GM12872 (cell line): ENCODE measurements around the gene LRGUK.

ENCODE experiments used
- CTCF ChIP-seq: IDR thresholded peaks from 3 replicates; pipeline ENCODE4 v1.5.1; 2011; ENCODE audit warnings: low read depth, mild to moderate bottlenecking, low read length, moderate library complexity; ENCODE audit not compliant: insufficient read depth

The LRGUK gene

GRCh38 chr7:134212576-134213546 lies 85.7 kb downstream of the LRGUK start:
- TF ChIP-seq CTCF: no peak

GRCh38 chr7:134220236-134220635 lies 93.1 kb downstream of the LRGUK start:
- TF ChIP-seq CTCF: no peak

- no peak for TF ChIP-seq CTCF
These were observed 107.1 kb downstream of the LRGUK start for GRCh38 chr7:134234216-134234615.

- no peak for TF ChIP-seq CTCF
These were observed 118.1 kb downstream of the LRGUK start for GRCh38 chr7:134245253-134245652.

- TF ChIP-seq CTCF: no peak
These were observed 119.2 kb downstream of the LRGUK start for GRCh38 chr7:134246347-134246746.

GRCh38 chr7:134246761-134247160 lies 119.6 kb downstream of the LRGUK start:
- TF ChIP-seq CTCF: no peak

- TF ChIP-seq CTCF: no peak
These were observed 121.1 kb downstream of the LRGUK start for GRCh38 chr7:134248196-134248595.
